ENCODE measurements around the gene ADAM33.

ADAM33 gene

GRCh38 chr20:3707508-3707899 lies 25.7 kb upstream of the ADAM33 start:
- DNase-seq, result no peak

GRCh38 chr20:3706774-3707507 lies 25.1 kb upstream of the ADAM33 start:
- DNase-seq, result no peak

GRCh38 chr20:3705970-3706739 lies 24.3 kb upstream of the ADAM33 start:
- DNase-seq, result no peak

- DNase-seq, result no peak
These were observed 23.7 kb upstream of the ADAM33 start for GRCh38 chr20:3705491-3705969.

GRCh38 chr20:3704087-3704486 lies 22.3 kb upstream of the ADAM33 start:
- DNase-seq, result no peak

GRCh38 chr20:3702611-3703391 lies 21.0 kb upstream of the ADAM33 start:
- no peak for DNase-seq

- no peak for DNase-seq
These were observed 19.5 kb upstream of the ADAM33 start for GRCh38 chr20:3701061-3701998.

- DNase-seq, result no peak
These were observed 17.2 kb upstream of the ADAM33 start for GRCh38 chr20:3699037-3699436.

GRCh38 chr20:3698591-3699001 lies 16.8 kb upstream of the ADAM33 start:
- no peak for DNase-seq

GRCh38 chr20:3697588-3698305 lies 15.9 kb upstream of the ADAM33 start:
- no peak for DNase-seq

GRCh38 chr20:3696745-3697587 lies 15.2 kb upstream of the ADAM33 start:
- no peak for DNase-seq

GRCh38 chr20:3696200-3696599 lies 14.4 kb upstream of the ADAM33 start:
- peak; percentile 15 to 30 for DNase-seq

- no peak for DNase-seq
These were observed 13.1 kb upstream of the ADAM33 start for GRCh38 chr20:3694864-3695263.

- no peak for DNase-seq
These were observed 11.6 kb upstream of the ADAM33 start for GRCh38 chr20:3693376-3693775.

- no peak for DNase-seq
These were observed 11.0 kb upstream of the ADAM33 start for GRCh38 chr20:3692706-3693294.

GRCh38 chr20:3691897-3692296 lies 10.1 kb upstream of the ADAM33 start:
- DNase-seq, result no peak

GRCh38 chr20:3691306-3691705 lies 9.5 kb upstream of the ADAM33 start:
- DNase-seq, result no peak

GRCh38 chr20:3690413-3690812 lies 8.6 kb upstream of the ADAM33 start:
- DNase-seq, result no peak

GRCh38 chr20:3689978-3690377 lies 8.2 kb upstream of the ADAM33 start:
- no peak for DNase-seq

GRCh38 chr20:3687655-3688054 lies 5.8 kb upstream of the ADAM33 start:
- DNase-seq, result no peak

Data from stimulated activated CD4-positive, alpha-beta T cell treated with anti-CD3 and anti-CD28 coated beads, Interleukin-2, amount 100 ng/mL, for 48 hours (primary cell).